ENCODE results near the gene RGL3. TPM values are rescaled to one million over a fixed set of nuclear protein-coding genes. Genes with fewer than 3 reads are reported as not detected.
"Not testable (repeated sequence)": the region's sequence is repeated elsewhere in the genome, so short reads cannot be mapped to it uniquely, and the experiment has no call there.

RGL3 gene
- total and polyA plus RNA-seq, 5 donors = 14.0 to 25.2 (median 14.8) TPM

- intact Hi-C loops (cut with DNase I); H3K4me3 ChIP-seq (ENCODE audit: low read length); ATAC-seq; H3K27me3 ChIP-seq (ENCODE audit: control insufficient read depth, insufficient read depth); H3K9me3 ChIP-seq (ENCODE audit: control insufficient read depth, low read length); H3K27ac ChIP-seq (ENCODE audit: low read length); DNase-seq: not testable (repeated sequence)
- WGBS = 90% methylated on average over 14 of the region's 14 CpGs
- H3K4me1 ChIP-seq (ENCODE audit: control insufficient read depth, insufficient read depth, low read length) = peaks cover 12% of the 10 kb centered on the region
Observed at GRCh38 chr19:11379269-11379845, 39.8 kb downstream of the RGL3 start.

- Histone ChIP-seq H3K9me3 (ENCODE audit: control insufficient read depth, low read length) (no peaks in the 10 kb centered on the region), H3K4me1 (ENCODE audit: control insufficient read depth, insufficient read depth, low read length) (peaks cover 17% of the 10 kb centered on the region), H3K4me3 (ENCODE audit: low read length) (no peak overlapping the region), H3K27ac (ENCODE audit: low read length) (no peak overlapping the region), H3K27me3 (ENCODE audit: control insufficient read depth, insufficient read depth) (no peaks in the 10 kb centered on the region)
- 46% methylated on average over 8 of the region's 8 CpGs for WGBS
- DNase-seq (peak; percentile 52 to 81 (median 80)), ATAC-seq (no peak)
- intact Hi-C loops (cut with DNase I) = no loop called here
Observed at GRCh38 chr19:11378319-11379189, 40.6 kb downstream of the RGL3 start.

- Histone ChIP-seq H3K9me3 (ENCODE audit: control insufficient read depth, low read length) (no peaks in the 10 kb centered on the region), H3K27me3 (ENCODE audit: control insufficient read depth, insufficient read depth) (no peaks in the 10 kb centered on the region), H3K27ac (ENCODE audit: low read length) (no peak overlapping the region), H3K4me3 (ENCODE audit: low read length) (no peak overlapping the region), H3K4me1 (ENCODE audit: control insufficient read depth, insufficient read depth, low read length) (peaks cover 15% of the 10 kb centered on the region)
- WGBS = over 99% methylated on average over 3 of the region's 3 CpGs
- intact Hi-C loops (cut with DNase I) = no loop called here
- DNase-seq = no peak
- no peak for ATAC-seq
Observed at GRCh38 chr19:11377756-11378155, 41.4 kb downstream of the RGL3 start.

- intact Hi-C loops (cut with DNase I) = no loop called here
Observed at GRCh38 chr19:11377237-11377636, 41.9 kb downstream of the RGL3 start.

GRCh38 chr19:11375143-11375948 is 43.8 kb downstream of the RGL3 start:
- peak; percentile 9 to 32 for ATAC-seq
- Histone ChIP-seq H3K4me3 (ENCODE audit: low read length) (peak overlapping the region; percentile 62), H3K4me1 (ENCODE audit: control insufficient read depth, insufficient read depth, low read length) (peaks cover 11% of the 10 kb centered on the region), H3K9me3 (ENCODE audit: control insufficient read depth, low read length) (no peaks in the 10 kb centered on the region), H3K27ac (ENCODE audit: low read length) (peak overlapping the region; percentile 87), H3K27me3 (ENCODE audit: control insufficient read depth, insufficient read depth) (no peaks in the 10 kb centered on the region)
- WGBS = 13% methylated on average over 27 of the region's 27 CpGs
- intact Hi-C loops (cut with DNase I) = no loop called here
- DNase-seq = peak; percentile 61 to 86 (median 84)

More at GRCh38 chr19:11377237-11377636, 41.9 kb downstream of the RGL3 start:
- ATAC-seq = no peak
- no peaks in the 10 kb centered on the region for H3K27me3 ChIP-seq (ENCODE audit: control insufficient read depth, insufficient read depth)
- no peak overlapping the region for H3K4me3 ChIP-seq (ENCODE audit: low read length)
- H3K9me3 ChIP-seq (ENCODE audit: control insufficient read depth, low read length) = no peaks in the 10 kb centered on the region
- no peak for DNase-seq
- H3K27ac ChIP-seq (ENCODE audit: low read length) = no peak overlapping the region
- H3K4me1 ChIP-seq (ENCODE audit: control insufficient read depth, insufficient read depth, low read length) = peaks cover 15% of the 10 kb centered on the region

GRCh38 chr19:11374433-11375142 is 44.5 kb downstream of the RGL3 start, which contains the start of gene SWSAP1:
Gene SWSAP1, plus strand, starts transcription at chr19:11374666. Its CDS starts 15 bp downstream, at chr19:11374681.
- intact Hi-C loops (cut with DNase I) = no loop called here

GRCh38 chr19:11373885-11374432 is 45.2 kb downstream of the RGL3 start:
- Histone ChIP-seq H3K27me3 (ENCODE audit: control insufficient read depth, insufficient read depth) (no peaks in the 10 kb centered on the region), H3K9me3 (ENCODE audit: control insufficient read depth, low read length) (no peaks in the 10 kb centered on the region), H3K27ac (ENCODE audit: low read length) (peak overlapping the region; percentile 14), H3K4me1 (ENCODE audit: control insufficient read depth, insufficient read depth, low read length) (peaks cover 11% of the 10 kb centered on the region), H3K4me3 (ENCODE audit: low read length) (peak overlapping the region; percentile 74)
- intact Hi-C loops (cut with DNase I) = no loop called here
- ATAC-seq = no peak
- WGBS = 33% methylated on average over 11 of the region's 11 CpGs
- DNase-seq = no peak

More at GRCh38 chr19:11374433-11375142, 44.5 kb downstream of the RGL3 start, which contains the start of gene SWSAP1:
- peaks cover 11% of the 10 kb centered on the region for H3K4me1 ChIP-seq (ENCODE audit: control insufficient read depth, insufficient read depth, low read length)
- no peaks in the 10 kb centered on the region for H3K9me3 ChIP-seq (ENCODE audit: control insufficient read depth, low read length)
- peak within 1 kb of the TSS; percentile 99 for H3K27ac ChIP-seq (ENCODE audit: low read length)
- H3K27me3 ChIP-seq (ENCODE audit: control insufficient read depth, insufficient read depth) = no peaks in the 10 kb centered on the region
- peak within 1 kb of the TSS; percentile 74 for H3K4me3 ChIP-seq (ENCODE audit: low read length)
- ATAC-seq = peak; percentile 97 to 98
- under 1% methylated on average over 44 of the region's 44 CpGs for WGBS
- peak; percentile 98 to 99 (median 99) for DNase-seq

- ATAC-seq (no peak), DNase-seq (peak in 1 of 3 donors; percentile 48)
- Histone ChIP-seq H3K27ac (ENCODE audit: low read length) (no peak overlapping the region), H3K4me1 (ENCODE audit: control insufficient read depth, insufficient read depth, low read length) (peaks cover 9% of the 10 kb centered on the region), H3K9me3 (ENCODE audit: control insufficient read depth, low read length) (no peaks in the 10 kb centered on the region), H3K4me3 (ENCODE audit: low read length) (no peak overlapping the region), H3K27me3 (ENCODE audit: control insufficient read depth, insufficient read depth) (no peaks in the 10 kb centered on the region)
- intact Hi-C loops (cut with DNase I) = no loop called here
- 46% methylated on average over 10 of the region's 10 CpGs for WGBS
Observed at GRCh38 chr19:11373166-11373884, 45.8 kb downstream of the RGL3 start.

GRCh38 chr19:11370744-11371143 is 48.4 kb downstream of the RGL3 start:
- intact Hi-C loops (cut with DNase I) = no loop called here
- no peaks in the 10 kb centered on the region for H3K9me3 ChIP-seq (ENCODE audit: control insufficient read depth, low read length)
- H3K4me3 ChIP-seq (ENCODE audit: low read length) = no peak overlapping the region
- no peak for ATAC-seq
- no peak for DNase-seq
- no peaks in the 10 kb centered on the region for H3K27me3 ChIP-seq (ENCODE audit: control insufficient read depth, insufficient read depth)
- H3K4me1 ChIP-seq (ENCODE audit: control insufficient read depth, insufficient read depth, low read length) = peaks cover 7% of the 10 kb centered on the region
- H3K27ac ChIP-seq (ENCODE audit: low read length) = no peak overlapping the region
- 91% methylated on average over 2 of the region's 2 CpGs for WGBS

- H3K4me1 ChIP-seq (ENCODE audit: control insufficient read depth, insufficient read depth, low read length) = no peaks in the 10 kb centered on the region
- WGBS = 87% methylated on average over 2 of the region's 2 CpGs
- H3K9me3 ChIP-seq (ENCODE audit: control insufficient read depth, low read length) = no peaks in the 10 kb centered on the region
- no peak for DNase-seq
- H3K27me3 ChIP-seq (ENCODE audit: control insufficient read depth, insufficient read depth) = no peaks in the 10 kb centered on the region
- no peak overlapping the region for H3K27ac ChIP-seq (ENCODE audit: low read length)
- intact Hi-C loops (cut with DNase I) = no loop called here
- no peak overlapping the region for H3K4me3 ChIP-seq (ENCODE audit: low read length)
- ATAC-seq = no peak
Observed at GRCh38 chr19:11367528-11367927, 51.6 kb downstream of the RGL3 start.

Data from right cardiac atrium (tissue), 5 donors.